ENCODE measurements around the gene GRIK3. TPM values are rescaled to one million over a fixed set of nuclear protein-coding genes. Genes with fewer than 3 reads are reported as not detected.

Gene GRIK3
- total and polyA plus RNA-seq, 7 experiments from 2014 or later = not detected

DNA sequence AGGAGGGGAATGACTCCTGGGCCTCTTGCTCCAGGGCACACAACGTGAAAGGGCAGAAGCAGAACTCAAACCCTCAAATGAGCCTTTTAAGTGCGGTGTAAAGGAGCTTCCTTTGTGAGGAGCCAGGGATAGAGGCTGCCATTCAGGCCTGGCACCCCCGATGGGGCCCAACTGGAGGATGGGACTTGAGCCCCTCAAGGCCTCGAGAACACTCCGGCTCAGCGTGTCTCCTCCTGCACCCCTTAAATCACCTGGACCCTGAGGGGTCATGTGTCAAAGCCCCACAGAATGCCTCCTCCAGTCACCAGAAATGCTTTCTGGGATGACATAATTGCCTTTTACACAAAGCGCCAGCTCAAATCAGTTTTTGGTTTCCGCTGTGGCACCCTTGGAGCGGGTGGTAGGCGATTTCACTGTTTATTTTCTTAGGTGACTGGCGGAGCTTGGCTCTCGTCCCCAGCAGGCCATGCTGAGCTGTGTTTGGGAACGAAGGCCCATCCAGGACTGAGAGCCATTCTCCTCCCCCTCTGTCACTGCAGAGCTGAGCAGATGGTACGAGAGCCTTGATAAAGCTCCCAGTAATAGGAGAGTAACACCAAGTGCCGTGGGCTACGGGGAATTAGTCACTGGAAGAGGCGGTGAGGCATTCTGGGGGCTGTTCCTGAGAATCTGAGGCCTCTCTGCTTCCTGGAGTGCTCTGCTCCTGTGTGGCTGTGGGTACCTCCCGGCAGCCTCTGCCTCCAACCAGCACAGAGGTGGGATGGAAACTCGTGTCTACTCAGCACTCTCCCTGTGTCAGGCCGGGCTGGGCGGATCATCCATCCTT lies 163.0 kb downstream of the GRIK3 start:
- no peak overlapping the region for H3K27ac ChIP-seq (ENCODE audit: low read depth, low read length)
- H3K27me3 Mint-ChIP-seq = peaks cover 0 to 7% (median 5%) of the 10 kb centered on the region in 5 donors
- no peak overlapping the region for H3K27ac Mint-ChIP-seq
- no peak for DNase-seq
- no peaks in the 10 kb centered on the region for H3K4me1 ChIP-seq (ENCODE audit: control insufficient read depth in 2 of 2, insufficient read depth in 2 of 2, low read length in 2 of 2)
- peaks cover 0 to 2% (median 0%) of the 10 kb centered on the region in 11 donors for H3K9me3 Mint-ChIP-seq
- no peaks in the 10 kb centered on the region for H3K27me3 ChIP-seq (ENCODE audit: control insufficient read depth in 2 of 2, insufficient read depth in 2 of 2, low read length in 2 of 2)
- intact Hi-C loops (cut with micrococcal nuclease) = no loop called here
- no peak for ATAC-seq
- H3K4me1 Mint-ChIP-seq = no peaks in the 10 kb centered on the region
- H3K4me3 ChIP-seq (ENCODE audit: low read length) = no peak overlapping the region
- no peaks in the 10 kb centered on the region for H3K36me3 ChIP-seq (ENCODE audit: control insufficient read depth in 2 of 3, insufficient read depth in 3 of 3, low read length in 3 of 3)
- H3K9me3 ChIP-seq (ENCODE audit: control insufficient read depth in 2 of 3, low read length in 3 of 3) = no peaks in the 10 kb centered on the region
- POLR2A ChIA-PET = no interaction called here
- H3K36me3 Mint-ChIP-seq = no peaks in the 10 kb centered on the region
- H3K4me3 Mint-ChIP-seq = no peak overlapping the region
- CTCF ChIA-PET = no interaction called here

DNA sequence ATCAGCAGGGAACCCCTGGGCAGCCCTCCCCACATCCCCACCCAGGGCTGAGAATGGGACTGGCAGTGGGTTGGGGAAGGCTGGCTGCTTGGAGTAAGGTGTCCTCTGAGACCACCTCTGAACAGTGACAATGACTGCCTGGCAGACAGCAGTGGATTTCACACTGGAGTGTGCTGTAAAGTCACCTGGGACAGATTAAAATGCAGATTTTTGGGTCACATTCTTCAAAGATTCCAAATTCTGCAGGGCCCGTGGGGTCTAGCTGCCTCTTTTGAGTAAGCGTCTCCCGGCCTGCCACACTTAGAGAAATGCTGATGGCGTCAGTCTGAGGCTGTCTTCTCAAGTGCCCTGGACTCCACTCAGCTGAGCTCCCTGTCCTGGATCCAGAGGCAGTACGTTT lies 164.5 kb downstream of the GRIK3 start:
- Histone ChIP-seq H3K36me3 (ENCODE audit: control insufficient read depth in 2 of 3, insufficient read depth in 3 of 3, low read length in 3 of 3) (no peaks in the 10 kb centered on the region), H3K27ac (ENCODE audit: low read depth, low read length) (no peak overlapping the region), H3K4me1 (ENCODE audit: control insufficient read depth in 2 of 2, insufficient read depth in 2 of 2, low read length in 2 of 2) (no peaks in the 10 kb centered on the region), H3K27me3 (ENCODE audit: control insufficient read depth in 2 of 2, insufficient read depth in 2 of 2, low read length in 2 of 2) (no peaks in the 10 kb centered on the region), H3K9me3 (ENCODE audit: control insufficient read depth in 2 of 3, low read length in 3 of 3) (no peaks in the 10 kb centered on the region), H3K4me3 (ENCODE audit: low read length) (no peak overlapping the region)
- no peak overlapping the region for H3K27ac Mint-ChIP-seq
- no peaks in the 10 kb centered on the region for H3K36me3 Mint-ChIP-seq
- intact Hi-C loops (cut with micrococcal nuclease) = no loop called here
- ChIA-PET CTCF (no interaction called here), POLR2A (no interaction called here)
- H3K4me3 Mint-ChIP-seq = no peak overlapping the region
- DNase-seq (no peak), ATAC-seq (no peak)
- H3K9me3 Mint-ChIP-seq = peaks cover 0 to 2% (median 0%) of the 10 kb centered on the region in 11 donors
- peaks cover 0 to 7% (median 5%) of the 10 kb centered on the region in 5 donors for H3K27me3 Mint-ChIP-seq
- no peaks in the 10 kb centered on the region for H3K4me1 Mint-ChIP-seq

DNA sequence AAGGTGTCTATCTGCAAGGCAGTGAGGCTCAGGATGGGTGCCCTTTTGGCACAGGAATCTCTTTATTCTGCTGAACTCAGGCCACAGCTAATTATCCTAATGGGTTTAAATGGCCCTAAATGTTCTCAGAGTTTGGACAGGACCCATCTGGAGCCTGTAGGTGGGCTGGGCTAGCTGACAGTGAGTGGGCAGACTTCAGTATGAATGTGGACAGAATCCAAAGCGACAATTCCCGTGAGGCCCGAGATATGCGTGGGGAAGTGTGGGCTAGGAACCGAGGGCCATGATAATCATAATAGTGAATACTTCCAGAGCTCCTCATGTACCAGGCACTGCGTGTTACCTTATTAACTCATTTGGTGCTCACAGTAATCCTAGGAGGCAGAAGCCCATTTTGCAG lies 165.3 kb downstream of the GRIK3 start:
- DNase-seq (no peak), ATAC-seq (no peak)
- Histone ChIP-seq H3K9me3 (ENCODE audit: control insufficient read depth in 2 of 3, low read length in 3 of 3) (no peaks in the 10 kb centered on the region), H3K4me1 (ENCODE audit: control insufficient read depth in 2 of 2, insufficient read depth in 2 of 2, low read length in 2 of 2) (no peaks in the 10 kb centered on the region), H3K4me3 (ENCODE audit: low read length) (no peak overlapping the region), H3K27ac (ENCODE audit: low read depth, low read length) (no peak overlapping the region), H3K27me3 (ENCODE audit: control insufficient read depth in 2 of 2, insufficient read depth in 2 of 2, low read length in 2 of 2) (no peaks in the 10 kb centered on the region), H3K36me3 (ENCODE audit: control insufficient read depth in 2 of 3, insufficient read depth in 3 of 3, low read length in 3 of 3) (no peaks in the 10 kb centered on the region)
- H3K4me1 Mint-ChIP-seq = no peaks in the 10 kb centered on the region
- peaks cover 0 to 7% (median 5%) of the 10 kb centered on the region in 5 donors for H3K27me3 Mint-ChIP-seq
- intact Hi-C loops (cut with micrococcal nuclease) = no loop called here
- no peak overlapping the region for H3K4me3 Mint-ChIP-seq
- CTCF ChIA-PET = no interaction called here
- peaks cover 0 to 2% (median 0%) of the 10 kb centered on the region in 11 donors for H3K9me3 Mint-ChIP-seq
- no peaks in the 10 kb centered on the region for H3K36me3 Mint-ChIP-seq
- no peak overlapping the region for H3K27ac Mint-ChIP-seq
- POLR2A ChIA-PET = no interaction called here

DNA sequence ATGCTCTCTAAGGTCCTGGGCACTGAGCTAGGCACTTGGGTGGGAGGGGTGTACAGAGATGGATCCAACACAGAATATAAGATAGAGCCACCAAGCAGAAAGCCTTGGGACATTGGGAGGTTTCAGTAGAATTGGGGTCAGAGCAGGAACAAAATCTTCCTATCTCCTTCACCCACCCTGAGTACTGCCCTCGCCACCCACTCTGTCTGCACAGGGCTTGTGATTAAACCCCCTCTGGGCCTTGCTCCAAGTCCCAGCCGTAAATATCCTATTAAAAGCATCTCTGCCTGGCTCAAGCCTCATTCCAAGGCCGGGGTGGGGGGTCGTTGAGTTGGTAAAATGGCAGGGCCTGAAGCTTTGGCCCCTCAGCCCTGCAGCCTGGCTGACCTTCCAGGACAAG lies 166.7 kb downstream of the GRIK3 start:
- Histone ChIP-seq H3K36me3 (ENCODE audit: control insufficient read depth in 2 of 3, insufficient read depth in 3 of 3, low read length in 3 of 3) (no peaks in the 10 kb centered on the region), H3K9me3 (ENCODE audit: control insufficient read depth in 2 of 3, low read length in 3 of 3) (no peaks in the 10 kb centered on the region), H3K27me3 (ENCODE audit: control insufficient read depth in 2 of 2, insufficient read depth in 2 of 2, low read length in 2 of 2) (no peaks in the 10 kb centered on the region), H3K4me3 (ENCODE audit: low read length) (no peak overlapping the region), H3K27ac (ENCODE audit: low read depth, low read length) (no peak overlapping the region), H3K4me1 (ENCODE audit: control insufficient read depth in 2 of 2, insufficient read depth in 2 of 2, low read length in 2 of 2) (no peaks in the 10 kb centered on the region)
- intact Hi-C loops (cut with micrococcal nuclease) = no loop called here
- Mint-ChIP-seq H3K9me3 (peaks cover 0 to 2% (median 0%) of the 10 kb centered on the region in 11 donors), H3K4me3 (no peak overlapping the region), H3K4me1 (no peaks in the 10 kb centered on the region), H3K27ac (peak overlapping the region in 1 of 9 donors; percentile 29), H3K27me3 (peaks cover 0 to 13% (median 8%) of the 10 kb centered on the region in 5 donors), H3K36me3 (no peaks in the 10 kb centered on the region)
- no peak for DNase-seq
- POLR2A ChIA-PET = no interaction called here
- no peak for ATAC-seq
- CTCF ChIA-PET = no interaction called here

DNA sequence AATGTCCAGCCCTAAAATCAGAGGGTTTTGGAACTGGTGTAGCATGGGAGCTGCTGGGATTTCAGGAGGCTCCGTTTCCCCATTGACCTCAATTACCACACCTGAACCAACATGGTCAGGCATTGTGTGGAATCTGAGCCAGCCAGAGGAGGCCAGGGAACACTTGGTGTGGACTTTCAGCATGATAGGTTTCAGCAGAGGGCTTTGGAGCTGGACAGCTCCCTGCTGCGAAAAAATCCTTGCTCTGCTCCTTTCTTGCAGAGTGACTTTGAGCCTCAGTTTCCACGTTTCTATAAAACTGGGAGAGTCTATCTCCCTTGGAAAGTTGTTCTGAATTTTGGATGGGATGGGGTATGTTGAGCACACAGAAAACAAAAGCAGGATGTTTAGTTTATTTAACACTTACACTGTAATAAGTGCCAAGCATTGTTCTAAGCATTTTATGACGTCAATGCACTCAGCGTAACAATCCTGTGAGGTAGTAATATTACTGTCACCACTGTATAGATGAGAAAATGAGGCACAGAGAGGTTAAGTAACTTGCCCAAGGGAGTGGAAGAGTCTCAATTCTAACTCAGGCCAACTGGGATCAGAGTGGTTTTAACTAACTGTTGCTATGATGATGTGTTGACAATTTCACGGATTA lies 168.0 kb downstream of the GRIK3 start:
- H3K9me3 Mint-ChIP-seq = peaks cover 0 to 2% (median 0%) of the 10 kb centered on the region in 11 donors
- Histone ChIP-seq H3K27me3 (ENCODE audit: control insufficient read depth in 2 of 2, insufficient read depth in 2 of 2, low read length in 2 of 2) (no peaks in the 10 kb centered on the region), H3K36me3 (ENCODE audit: control insufficient read depth in 2 of 3, insufficient read depth in 3 of 3, low read length in 3 of 3) (no peaks in the 10 kb centered on the region), H3K4me3 (ENCODE audit: low read length) (no peak overlapping the region), H3K9me3 (ENCODE audit: control insufficient read depth in 2 of 3, low read length in 3 of 3) (no peaks in the 10 kb centered on the region), H3K27ac (ENCODE audit: low read depth, low read length) (no peak overlapping the region), H3K4me1 (ENCODE audit: control insufficient read depth in 2 of 2, insufficient read depth in 2 of 2, low read length in 2 of 2) (no peaks in the 10 kb centered on the region)
- intact Hi-C loops (cut with micrococcal nuclease) = no loop called here
- H3K27me3 Mint-ChIP-seq = peaks cover 0 to 13% (median 9%) of the 10 kb centered on the region in 5 donors
- ATAC-seq (no peak), DNase-seq (no peak)
- ChIA-PET CTCF (no interaction called here), POLR2A (no interaction called here)
- no peak overlapping the region for H3K27ac Mint-ChIP-seq
- no peak overlapping the region for H3K4me3 Mint-ChIP-seq
- H3K4me1 Mint-ChIP-seq = no peaks in the 10 kb centered on the region
- no peaks in the 10 kb centered on the region for H3K36me3 Mint-ChIP-seq

DNA sequence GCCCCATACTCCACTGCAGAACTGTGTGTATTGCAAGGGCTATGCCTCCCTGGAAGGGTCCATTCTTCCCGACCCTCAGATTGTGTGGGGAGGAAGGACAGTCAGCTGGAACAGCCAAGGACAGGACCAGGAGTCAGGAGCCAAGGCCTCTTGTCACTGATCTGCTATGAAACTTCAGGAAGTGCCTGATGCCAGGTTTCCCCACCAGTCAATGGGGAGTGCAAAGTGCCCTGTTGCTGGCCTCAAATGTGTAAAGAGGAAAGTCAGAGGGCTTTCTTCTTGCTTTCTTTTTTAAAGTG lies 168.8 kb downstream of the GRIK3 start:
- no peaks in the 10 kb centered on the region for H3K36me3 Mint-ChIP-seq
- H3K27ac ChIP-seq (ENCODE audit: low read depth, low read length) = no peak overlapping the region
- no peaks in the 10 kb centered on the region for H3K4me1 ChIP-seq (ENCODE audit: control insufficient read depth in 2 of 2, insufficient read depth in 2 of 2, low read length in 2 of 2)
- no peak overlapping the region for H3K4me3 Mint-ChIP-seq
- H3K9me3 Mint-ChIP-seq = peaks cover 0 to 2% (median 0%) of the 10 kb centered on the region in 11 donors
- ChIA-PET POLR2A (no interaction called here), CTCF (no interaction called here)
- H3K4me3 ChIP-seq (ENCODE audit: low read length) = no peak overlapping the region
- no peaks in the 10 kb centered on the region for H3K27me3 ChIP-seq (ENCODE audit: control insufficient read depth in 2 of 2, insufficient read depth in 2 of 2, low read length in 2 of 2)
- intact Hi-C loops (cut with micrococcal nuclease) = no loop called here
- H3K36me3 ChIP-seq (ENCODE audit: control insufficient read depth in 2 of 3, insufficient read depth in 3 of 3, low read length in 3 of 3) = no peaks in the 10 kb centered on the region
- H3K27ac Mint-ChIP-seq = no peak overlapping the region
- no peaks in the 10 kb centered on the region for H3K4me1 Mint-ChIP-seq
- DNase-seq (no peak), ATAC-seq (no peak)
- peaks cover 0 to 15% (median 13%) of the 10 kb centered on the region in 5 donors for H3K27me3 Mint-ChIP-seq
- H3K9me3 ChIP-seq (ENCODE audit: control insufficient read depth in 2 of 3, low read length in 3 of 3) = no peaks in the 10 kb centered on the region

All from naive thymus-derived CD4-positive, alpha-beta T cell (primary cell).